Glutamatergic neuron (in vitro differentiated cells): Measurements from ENCODE around the gene ACSM2A. TPM values are rescaled to one million over a fixed set of nuclear protein-coding genes. Genes with fewer than 3 reads are reported as not detected.
"Not testable (repeated sequence)": the region's sequence is repeated elsewhere in the genome, so short reads cannot be mapped to it uniquely, and the experiment has no call there.

Experiments
- DNase-seq: peaks from one replicate; pipeline ENCODE4 v3.0.0; 2022
- H3K27ac Mint-ChIP-seq: one replicate; pipeline ENCODE4 v1.8.0; 2020; ENCODE audit warnings: mild to moderate bottlenecking, mixed read lengths, inconsistent platforms; ENCODE audit not compliant: unreplicated experiment
- H3K27me3 Mint-ChIP-seq: one replicate; pipeline ENCODE4 v1.8.0; 2020; ENCODE audit warnings: mild to moderate bottlenecking, moderate library complexity, mixed read lengths, inconsistent platforms; ENCODE audit not compliant: unreplicated experiment
- H3K36me3 Mint-ChIP-seq: one replicate; pipeline ENCODE4 v1.8.0; 2020; ENCODE audit warnings: mild to moderate bottlenecking, mixed read lengths, inconsistent platforms; ENCODE audit not compliant: unreplicated experiment
- H3K4me1 Mint-ChIP-seq: one replicate; pipeline ENCODE4 v1.8.0; 2020; ENCODE audit warnings: mild to moderate bottlenecking, low read depth, mixed read lengths, inconsistent platforms; ENCODE audit not compliant: unreplicated experiment
- H3K4me3 Mint-ChIP-seq: one replicate; pipeline ENCODE4 v1.8.0; 2020; ENCODE audit warnings: mild to moderate bottlenecking, mixed read lengths, inconsistent platforms; ENCODE audit not compliant: unreplicated experiment
- H3K9me3 Mint-ChIP-seq: one replicate; pipeline ENCODE4 v1.8.0; 2020; ENCODE audit warnings: mild to moderate bottlenecking, moderate library complexity, mixed read lengths, inconsistent platforms; ENCODE audit not compliant: unreplicated experiment
- total RNA-seq: library from RNA; stranded (reverse); fragmentation: NEBNext Ultra II Directional; extraction: Animal tissue kit (Norgen Biotek cat#: 25700); gene quantifications from one replicate; pipeline ENCODE4 v1.2.1, GENCODE V29; 2021; ENCODE audit not compliant: unreplicated experiment
- TF ChIP-seq, protein P1 (sequence below): fragments of 200-600 bp; sonication (generic); IDR thresholded peaks from one replicate; pipeline ENCODE4 v1.5.0; 2021; ENCODE audit not compliant: partially characterized antibody, unreplicated experiment

Gene ACSM2A
- total RNA-seq, 1 donor from 2014 or later = not detected

DNA sequence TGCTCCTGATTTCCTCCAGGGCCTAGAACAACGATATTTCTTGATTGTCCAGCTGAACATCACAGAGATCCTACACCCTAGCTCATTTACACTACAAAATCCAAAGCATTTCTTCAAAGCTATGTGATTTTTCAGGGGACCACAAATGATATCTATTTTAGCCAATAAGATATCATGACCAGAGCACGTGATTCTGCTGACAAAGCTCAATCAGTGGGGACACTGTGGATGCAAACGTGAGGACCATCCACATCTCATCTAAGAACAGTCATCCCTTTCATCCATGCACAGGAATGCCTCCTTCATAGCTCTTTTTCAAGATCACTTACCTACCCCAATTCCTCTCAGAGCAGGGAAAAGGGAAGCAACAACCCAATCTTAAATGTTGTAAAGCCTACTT, 67.9 kb downstream of the ACSM2A start:
- peaks cover 2% of the 10 kb centered on the region for H3K27me3 Mint-ChIP-seq
- H3K4me1 Mint-ChIP-seq = no peaks in the 10 kb centered on the region
- DNase-seq = no peak
- H3K36me3 Mint-ChIP-seq = no peaks in the 10 kb centered on the region
- peaks cover 2% of the 10 kb centered on the region for H3K9me3 Mint-ChIP-seq
- no peak overlapping the region for H3K27ac Mint-ChIP-seq
- no peak overlapping the region for H3K4me3 Mint-ChIP-seq
- TF ChIP-seq, protein P1, sequence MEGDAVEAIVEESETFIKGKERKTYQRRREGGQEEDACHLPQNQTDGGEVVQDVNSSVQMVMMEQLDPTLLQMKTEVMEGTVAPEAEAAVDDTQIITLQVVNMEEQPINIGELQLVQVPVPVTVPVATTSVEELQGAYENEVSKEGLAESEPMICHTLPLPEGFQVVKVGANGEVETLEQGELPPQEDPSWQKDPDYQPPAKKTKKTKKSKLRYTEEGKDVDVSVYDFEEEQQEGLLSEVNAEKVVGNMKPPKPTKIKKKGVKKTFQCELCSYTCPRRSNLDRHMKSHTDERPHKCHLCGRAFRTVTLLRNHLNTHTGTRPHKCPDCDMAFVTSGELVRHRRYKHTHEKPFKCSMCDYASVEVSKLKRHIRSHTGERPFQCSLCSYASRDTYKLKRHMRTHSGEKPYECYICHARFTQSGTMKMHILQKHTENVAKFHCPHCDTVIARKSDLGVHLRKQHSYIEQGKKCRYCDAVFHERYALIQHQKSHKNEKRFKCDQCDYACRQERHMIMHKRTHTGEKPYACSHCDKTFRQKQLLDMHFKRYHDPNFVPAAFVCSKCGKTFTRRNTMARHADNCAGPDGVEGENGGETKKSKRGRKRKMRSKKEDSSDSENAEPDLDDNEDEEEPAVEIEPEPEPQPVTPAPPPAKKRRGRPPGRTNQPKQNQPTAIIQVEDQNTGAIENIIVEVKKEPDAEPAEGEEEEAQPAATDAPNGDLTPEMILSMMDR = no peak

GRCh38 chr16:20520103-20520502, 68.8 kb downstream of the ACSM2A start:
- Mint-ChIP-seq H3K36me3 (no peaks in the 10 kb centered on the region), H3K9me3 (peaks cover 2% of the 10 kb centered on the region), H3K4me1 (no peaks in the 10 kb centered on the region), H3K27ac (no peak overlapping the region), H3K4me3 (no peak overlapping the region), H3K27me3 (peaks cover 2% of the 10 kb centered on the region)
- DNase-seq = no peak
- TF ChIP-seq, protein P1 = no peak

DNA sequence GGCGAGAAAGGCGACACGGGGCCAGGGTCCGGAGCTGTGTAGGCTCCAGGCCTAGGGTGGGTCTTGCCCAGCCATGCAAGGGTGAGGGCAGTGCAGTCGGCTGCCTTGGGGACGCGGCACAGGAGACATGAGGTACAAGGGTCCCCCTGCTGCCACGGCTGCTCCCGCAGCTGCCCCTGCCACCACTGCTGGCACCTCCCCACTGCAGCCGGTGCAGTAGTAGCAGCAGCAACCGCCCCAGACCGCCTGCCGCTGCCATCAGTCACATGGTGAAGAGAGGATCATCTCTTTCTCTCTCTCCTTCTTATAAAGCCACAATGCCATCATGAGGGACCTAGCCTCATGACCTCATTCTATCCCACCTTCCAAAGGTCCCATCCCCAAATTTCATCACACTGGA, 80.5 kb downstream of the ACSM2A start:
- DNase-seq, H3K36me3 Mint-ChIP-seq, H3K9me3 Mint-ChIP-seq, H3K27ac Mint-ChIP-seq, H3K4me1 Mint-ChIP-seq, H3K4me3 Mint-ChIP-seq, H3K27me3 Mint-ChIP-seq: not testable (repeated sequence)

DNA sequence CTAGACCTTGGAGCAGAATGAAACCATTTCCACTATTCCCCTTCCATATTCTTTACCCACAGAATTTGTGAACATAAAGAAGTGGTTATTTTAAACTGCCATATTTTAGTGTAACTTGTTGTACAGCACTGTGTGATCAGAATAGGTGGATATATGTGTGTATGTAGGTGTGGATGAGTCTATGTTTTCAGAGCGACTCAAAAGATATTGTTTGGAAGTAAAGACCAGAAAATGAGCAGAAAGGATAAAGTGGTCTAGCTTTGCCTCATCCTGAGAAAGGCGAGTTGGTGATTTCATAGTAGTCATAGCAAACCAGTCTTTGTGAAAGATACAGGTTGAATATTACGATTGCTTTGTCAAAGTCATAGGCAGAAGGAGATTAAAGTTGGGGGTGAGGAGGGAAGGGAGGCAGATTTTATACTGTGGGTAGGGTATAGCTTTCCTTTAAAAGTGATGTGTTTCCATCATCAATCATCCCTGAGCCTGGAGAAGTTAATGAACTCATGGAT, 81.0 kb downstream of the ACSM2A start:
- H3K36me3 Mint-ChIP-seq, H3K9me3 Mint-ChIP-seq, H3K27me3 Mint-ChIP-seq, H3K4me1 Mint-ChIP-seq, H3K27ac Mint-ChIP-seq, H3K4me3 Mint-ChIP-seq, DNase-seq: not testable (repeated sequence)

DNA sequence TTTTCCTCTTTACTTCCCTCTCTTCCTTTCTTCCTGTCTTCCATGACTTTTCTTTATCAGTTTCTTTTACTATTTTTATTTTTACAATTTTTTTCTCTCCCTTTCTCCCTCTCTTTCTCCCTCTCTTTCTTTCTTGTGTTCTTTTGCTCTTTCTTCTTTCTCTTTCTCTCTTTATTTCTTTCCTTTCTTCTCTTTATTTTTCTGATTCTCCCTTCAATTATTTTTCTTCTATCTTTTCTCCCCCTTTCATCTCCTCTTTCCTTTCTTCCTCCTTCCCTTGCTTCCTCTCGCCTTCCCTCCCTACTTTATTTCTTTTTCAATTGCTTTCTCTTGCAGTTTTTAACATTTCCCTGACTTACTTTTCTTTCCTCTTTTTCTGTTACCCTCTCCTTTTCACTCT, 85.3 kb downstream of the ACSM2A start:
- DNase-seq, H3K27ac Mint-ChIP-seq, H3K36me3 Mint-ChIP-seq, H3K27me3 Mint-ChIP-seq, H3K4me3 Mint-ChIP-seq, H3K9me3 Mint-ChIP-seq, H3K4me1 Mint-ChIP-seq: not testable (repeated sequence)

Other genes with a start within 250 kb of the ACSM2A start
- not detected for gene GP2, start 124.0 kb upstream of the ACSM2A start, total RNA-seq
- gene UMOD, start 98.8 kb upstream of the ACSM2A start, total RNA-seq = not detected
- not detected for gene PDILT, start 46.8 kb upstream of the ACSM2A start, total RNA-seq
- gene ACSM5, start 42.0 kb upstream of the ACSM2A start, total RNA-seq = not detected
- not detected for gene ACSM2B, start 124.8 kb downstream of the ACSM2A start, total RNA-seq
- not detected for gene ACSM1, start 246.2 kb downstream of the ACSM2A start, total RNA-seq